Neuronal stem cell (in vitro differentiated cells): ENCODE results near the gene SEMA4B.
A peak's percentile ranks its signal among the peaks of the same experiment; 100 is the strongest.

Experiments
- DNase-seq: peaks from one replicate; pipeline ENCODE4 v3.0.0-alpha.2; 2013; ENCODE audit warnings: low spot score
- H2AFZ ChIP-seq: one replicate; pipeline ENCODE4 v1.6.1; 2013; ENCODE audit warnings: mild to moderate bottlenecking, low read length, inconsistent platforms
- H2AK5ac ChIP-seq: 2 replicates; pipeline ENCODE4 v1.6.1; 2013; ENCODE audit warnings: low read depth, mild to moderate bottlenecking, inconsistent platforms, low read length, moderate library complexity, mixed read lengths
- H2BK120ac ChIP-seq: 2 replicates; pipeline ENCODE4 v1.6.1; 2013; ENCODE audit warnings: low read depth, mild to moderate bottlenecking, inconsistent platforms, low read length, moderate library complexity, mixed read lengths
- H2BK12ac ChIP-seq: one replicate; pipeline ENCODE4 v1.6.1; 2013; ENCODE audit warnings: low read length, inconsistent platforms
- H2BK15ac ChIP-seq: 2 replicates; pipeline ENCODE4 v1.6.1; 2013; ENCODE audit warnings: mild to moderate bottlenecking, low read length, inconsistent platforms, mixed read lengths
- H2BK5ac ChIP-seq: one replicate; pipeline ENCODE4 v1.6.1; 2013; ENCODE audit warnings: inconsistent platforms, mild to moderate bottlenecking, low read length, moderate library complexity
- H3K14ac ChIP-seq: one replicate; pipeline ENCODE4 v1.6.1; 2013; ENCODE audit warnings: low read length, inconsistent platforms
- H3K18ac ChIP-seq: 2 replicates; pipeline ENCODE4 v1.6.1; 2013; ENCODE audit warnings: low read length, inconsistent platforms
- H3K23ac ChIP-seq: 2 replicates; pipeline ENCODE4 v1.6.1; 2013; ENCODE audit warnings: low read depth, mild to moderate bottlenecking, mixed read lengths, low read length, inconsistent platforms; ENCODE audit not compliant: poor library complexity
- H3K27ac ChIP-seq: replicated peaks from 3 replicates; pipeline ENCODE4 v1.5.1; 2013; ENCODE audit warnings: low read length, inconsistent platforms
- H3K27me3 ChIP-seq, 3 experiments: 2 replicates each; pipeline ENCODE4 v1.6.1; 2013; ENCODE audit warnings: low read length in 3 of 3, mild to moderate bottlenecking in 2 of 3, inconsistent platforms in 1 of 3, low read depth in 1 of 3, mixed read lengths in 1 of 3, moderate library complexity in 1 of 3; ENCODE audit not compliant: control insufficient read depth in 3 of 3, insufficient read depth in 3 of 3
- H3K36me3 ChIP-seq, 2 donors: replicated peaks in 1 of 2; 2 replicates each; pipeline ENCODE4 v1.6.1; 2013; ENCODE audit warnings: low read length in 2 of 2; ENCODE audit not compliant: control insufficient read depth in 2 of 2, insufficient read depth in 2 of 2
- H3K4ac ChIP-seq: 2 replicates; pipeline ENCODE4 v1.6.1; 2013; ENCODE audit warnings: inconsistent platforms, mild to moderate bottlenecking, low read length, moderate library complexity
- H3K4me1 ChIP-seq, 2 donors: 1 replicate in 1 of 2; 2 replicates in 1 of 2; pipeline ENCODE4 v1.6.1; 2013; ENCODE audit warnings: low read length in 2 of 2, low read depth in 1 of 2; ENCODE audit not compliant: control insufficient read depth in 2 of 2, insufficient read depth in 1 of 2
- H3K4me2 ChIP-seq: one replicate; pipeline ENCODE4 v1.6.1; 2013; ENCODE audit warnings: mild to moderate bottlenecking, low read length, inconsistent platforms; ENCODE audit not compliant: insufficient read depth, poor library complexity, severe bottlenecking
- H3K4me3 ChIP-seq, 2 donors: 2 replicates each; pipeline ENCODE4 v1.5.1; 2013; ENCODE audit warnings: low read length in 2 of 2, mild to moderate bottlenecking in 2 of 2, inconsistent platforms in 1 of 2, moderate library complexity in 1 of 2
- H3K79me1 ChIP-seq: one replicate; pipeline ENCODE4 v1.6.1; 2013; ENCODE audit warnings: low read depth, mild to moderate bottlenecking, inconsistent platforms, low read length, moderate library complexity
- H3K9ac ChIP-seq: one replicate; pipeline ENCODE4 v1.6.1; 2013; ENCODE audit warnings: mild to moderate bottlenecking, low read depth, low read length, inconsistent platforms; ENCODE audit not compliant: poor library complexity
- H3K9me3 ChIP-seq, 2 donors: replicated peaks in 1 of 2; 2 replicates each; pipeline versions ENCODE3 to v1.6.1; 2013; ENCODE audit warnings: low read length in 2 of 2, mild to moderate bottlenecking in 2 of 2, inconsistent platforms in 1 of 2, low read depth in 1 of 2, mixed read lengths in 1 of 2, moderate library complexity in 1 of 2; ENCODE audit not compliant: control insufficient read depth in 2 of 2, insufficient read depth in 1 of 2
- H4K8ac ChIP-seq: one replicate; pipeline ENCODE4 v1.6.1; 2013; ENCODE audit warnings: low read depth, mild to moderate bottlenecking, inconsistent platforms, low read length, moderate library complexity
- H4K91ac ChIP-seq: one replicate; pipeline ENCODE4 v1.6.1; 2013; ENCODE audit warnings: low read length, low read depth, mild to moderate bottlenecking, inconsistent platforms; ENCODE audit not compliant: poor library complexity
- WGBS, 2 donors: extraction: QIAGEN DNeasy Blood & Tissue Kit; methylation state at CpG; one replicate each; pipeline ENCODE4 v1.1.7; 2013; ENCODE audit warnings: missing lambda C conversion rate in 2 of 2, mixed read lengths in 1 of 2; ENCODE audit not compliant: insufficient read length in 2 of 2, insufficient replicate concordance in 1 of 2; ENCODE audit errors: extremely low coverage in 2 of 2; 5-methylcytosine and 5-hydroxymethylcytosine counted together

SEMA4B gene

GRCh38 chr15:90223441-90224165, 22.5 kb downstream of the SEMA4B start:
- H2BK12ac ChIP-seq: no peak overlapping the region
- peak overlapping the region in 1 of 2 donors; percentile 22 for H3K4me3 ChIP-seq
- H3K4ac ChIP-seq: no peak overlapping the region
- no peak overlapping the region for H2AK5ac ChIP-seq
- H2BK120ac ChIP-seq: no peak overlapping the region
- peaks cover 11% of the 10 kb centered on the region for H3K79me1 ChIP-seq
- peak overlapping the region; percentile 93 for H3K23ac ChIP-seq
- H3K9me3 ChIP-seq: no peaks in the 10 kb centered on the region
- H2BK15ac ChIP-seq: no peak overlapping the region
- H2BK5ac ChIP-seq: peak overlapping the region; percentile 48
- no peak overlapping the region for H2AFZ ChIP-seq
- no peak for DNase-seq
- H3K36me3 ChIP-seq: peaks cover 41 to 65% of the 10 kb centered on the region in 2 donors
- no peaks in the 10 kb centered on the region for H3K4me1 ChIP-seq
- no peak overlapping the region for H3K18ac ChIP-seq
- H3K27me3 ChIP-seq: no peaks in the 10 kb centered on the region
- peak overlapping the region; percentile 74 for H3K9ac ChIP-seq
- no peak overlapping the region for H3K14ac ChIP-seq
- no peak overlapping the region for H3K4me2 ChIP-seq
- no peak overlapping the region for H4K91ac ChIP-seq
- no CpG with 5 or more reads among the region's 22 CpGs for WGBS, 2 donors
- no peak overlapping the region for H3K27ac ChIP-seq
- H4K8ac ChIP-seq: no peak overlapping the region

GRCh38 chr15:90225047-90225446, 23.9 kb downstream of the SEMA4B start:
- Histone ChIP-seq H4K91ac (no peak overlapping the region), H2BK15ac (no peak overlapping the region), H4K8ac (no peak overlapping the region), H3K4ac (no peak overlapping the region), H3K4me2 (no peak overlapping the region), H2AK5ac (no peak overlapping the region), H3K4me3 (peak overlapping the region in 1 of 2 donors; percentile 3), H3K79me1 (peaks cover 11% of the 10 kb centered on the region), H3K4me1 (no peaks in the 10 kb centered on the region), H3K14ac (no peak overlapping the region), H2BK12ac (no peak overlapping the region), H3K23ac (peak overlapping the region; percentile 85), H2BK5ac (no peak overlapping the region), H2BK120ac (peak overlapping the region; percentile 67), H3K36me3 (peaks cover 52 to 79% of the 10 kb centered on the region in 2 donors), H3K9ac (no peak overlapping the region), H3K27ac (no peak overlapping the region), H3K9me3 (no peaks in the 10 kb centered on the region), H2AFZ (no peak overlapping the region), H3K27me3 (no peaks in the 10 kb centered on the region), H3K18ac (peak overlapping the region; percentile 38)
- no CpG with 5 or more reads among the region's 17 CpGs for WGBS, 2 donors
- DNase-seq: no peak

GRCh38 chr15:90225504-90226234, 24.5 kb downstream of the SEMA4B start:
- Histone ChIP-seq H2BK5ac (no peak overlapping the region), H3K18ac (no peak overlapping the region), H3K36me3 (peaks cover 59 to 83% of the 10 kb centered on the region in 2 donors), H3K4me1 (no peaks in the 10 kb centered on the region), H3K9ac (no peak overlapping the region), H3K27me3 (no peaks in the 10 kb centered on the region), H2AFZ (no peak overlapping the region), H4K91ac (no peak overlapping the region), H3K23ac (no peak overlapping the region), H2AK5ac (no peak overlapping the region), H2BK12ac (no peak overlapping the region), H3K4me3 (no peak overlapping the region), H3K9me3 (no peaks in the 10 kb centered on the region), H2BK120ac (no peak overlapping the region), H3K4ac (no peak overlapping the region), H3K14ac (no peak overlapping the region), H4K8ac (no peak overlapping the region), H3K79me1 (peaks cover 9% of the 10 kb centered on the region), H2BK15ac (no peak overlapping the region), H3K27ac (no peak overlapping the region), H3K4me2 (no peak overlapping the region)
- DNase-seq: no peak
- no CpG with 5 or more reads among the region's 18 CpGs for WGBS, 2 donors

GRCh38 chr15:90227336-90227735, 26.2 kb downstream of the SEMA4B start:
- Histone ChIP-seq H2BK15ac (no peak overlapping the region), H2BK12ac (no peak overlapping the region), H3K14ac (no peak overlapping the region), H2BK120ac (no peak overlapping the region), H4K91ac (no peak overlapping the region), H3K27me3 (no peaks in the 10 kb centered on the region), H3K27ac (no peak overlapping the region), H3K4ac (no peak overlapping the region), H3K9ac (no peak overlapping the region), H3K36me3 (peaks cover 56 to 82% of the 10 kb centered on the region in 2 donors), H3K4me2 (no peak overlapping the region), H3K79me1 (peaks cover 8% of the 10 kb centered on the region), H2AK5ac (no peak overlapping the region), H2BK5ac (no peak overlapping the region), H3K4me3 (no peak overlapping the region), H3K9me3 (no peaks in the 10 kb centered on the region), H3K18ac (no peak overlapping the region), H2AFZ (no peak overlapping the region), H4K8ac (no peak overlapping the region), H3K23ac (no peak overlapping the region), H3K4me1 (no peaks in the 10 kb centered on the region)
- no peak for DNase-seq
- WGBS, 2 donors: no CpG with 5 or more reads among the region's 7 CpGs
